GM12878 (cell line): ENCODE data around the gene OSBPL3. TPM values are rescaled to one million over a fixed set of nuclear protein-coding genes. Genes with fewer than 3 reads are reported as not detected.

Source experiments
- BCLAF1 ChIP-seq: fragments of 450-650 bp; IDR thresholded peaks from 2 replicates; pipeline ENCODE4 v1.6.1; 2017; ENCODE audit warnings: antibody characterized with exemption, mild to moderate bottlenecking, moderate library complexity
- BMI1 ChIP-seq: fragments of 450-650 bp; IDR thresholded peaks from 2 replicates; pipeline ENCODE4 v1.6.1; 2016; ENCODE audit warnings: mild to moderate bottlenecking, moderate library complexity, borderline replicate concordance
- IKZF2 ChIP-seq, 2 experiments: fragments of 450-650 bp; IDR thresholded peaks; 2 replicates each; pipeline ENCODE4 v1.6.1; 2017; ENCODE audit warnings: mild to moderate bottlenecking in 2 of 2, moderate library complexity in 2 of 2
- IRF4 ChIP-seq: IDR thresholded peaks from 2 replicates; pipeline ENCODE4 v1.6.1; 2011; ENCODE audit warnings: low read depth, low read length
- NBN ChIP-seq: fragments of 450-650 bp; IDR thresholded peaks from 2 replicates; pipeline ENCODE4 v1.6.1; 2016
- NR2C1 ChIP-seq: fragments of 450-650 bp; IDR thresholded peaks from 2 replicates; pipeline ENCODE4 v1.6.1; 2017; ENCODE audit warnings: antibody characterized with exemption, mild to moderate bottlenecking, moderate library complexity
- NR2C2 ChIP-seq: IDR thresholded peaks from 2 replicates; pipeline ENCODE4 v1.6.1; 2011; ENCODE audit warnings: borderline replicate concordance, low read depth; ENCODE audit not compliant: control insufficient read depth, insufficient read length
- RAD21 ChIP-seq: IDR thresholded peaks from 2 replicates; pipeline ENCODE4 v1.6.1; 2011; ENCODE audit warnings: mild to moderate bottlenecking, low read depth, low read length, moderate library complexity; ENCODE audit not compliant: insufficient read depth
- RAD51 ChIP-seq: fragments of 450-650 bp; IDR thresholded peaks from 2 replicates; pipeline ENCODE4 v1.6.1; 2016; ENCODE audit warnings: moderate library complexity, mild to moderate bottlenecking, inconsistent platforms
- RB1 ChIP-seq: fragments of 450-650 bp; formaldehyde crosslinking; IDR thresholded peaks from 2 replicates; pipeline ENCODE4 v1.6.1; 2017; ENCODE audit warnings: mild to moderate bottlenecking, borderline replicate concordance
- RCOR1 ChIP-seq: conservative IDR thresholded peaks from 2 replicates; pipeline ENCODE4 v1.6.1; 2012; ENCODE audit warnings: low read depth, low read length, improper control_type of control experiment
- SMAD1 ChIP-seq: fragments of 450-650 bp; IDR thresholded peaks from 2 replicates; pipeline ENCODE4 v1.6.1; 2018; ENCODE audit warnings: mild to moderate bottlenecking, low read depth; ENCODE audit not compliant: partially characterized antibody
- STAT3 ChIP-seq: IDR thresholded peaks from 2 replicates; pipeline ENCODE4 v1.6.1; 2011; ENCODE audit warnings: low read depth, low read length, improper control_type of control experiment
- USF2 ChIP-seq: IDR thresholded peaks from 2 replicates; pipeline ENCODE4 v1.6.1; 2011; ENCODE audit warnings: low read depth, low read length, improper control_type of control experiment, borderline replicate concordance
- YY1 ChIP-seq: IDR thresholded peaks from 2 replicates; pipeline ENCODE4 v1.6.1; 2011; ENCODE audit warnings: low read depth, mild to moderate bottlenecking, low read length
- ZNF274 ChIP-seq: IDR thresholded peaks from one replicate; pipeline ENCODE4 v1.8.0; 2011; ENCODE audit not compliant: insufficient read length, insufficient read depth
- polyA plus RNA-seq, 11 experiments: library from polyadenylated mRNA; depleted of rRNA in 4 of 11; unstranded in 6 of 11; stranded (reverse) in 5 of 11; fragments of >200 nt; fragmentation: Nextera tagmentation in 4 of 11; fragmentation: Illumina TruSeq in 1 of 11; extraction: Ambion mirVana in 4 of 11; extraction: Trizol in 1 of 11; gene quantifications; 1 replicate in 1 of 11; 2 replicates in 10 of 11; pipeline versions ENCODE4 v1.2.1 to v1.2.3, GENCODE V29; 2011 to 2016; ENCODE audit warnings: inconsistent platforms in 2 of 11, missing spikeins in 2 of 11, low read depth in 1 of 11
- total RNA-seq, 4 experiments: library from RNA; depleted of rRNA in 3 of 4; stranded (reverse); fragments of >200 nt in 3 of 4; fragmentation: Illumina TruSeq in 1 of 4; extraction: Trizol in 1 of 4; gene quantifications; 2 replicates each; pipeline versions ENCODE4 v1.2.1 to v1.2.3, GENCODE V29; 2013 to 2021

The OSBPL3 gene
- total and polyA plus RNA-seq, 10 of the 15 experiments (the other 5 are each of a cell fraction or from before 2014, with no cell fraction given), result 6.1 to 46.6 (median 27.0) TPM

GRCh38 chr7:24899905-24900304 is 80.1 kb downstream of the OSBPL3 start (continued):
- peak; percentile 84 for TF ChIP-seq BMI1
- peak; percentile 70; the same call in 1 of the 2 replicates for TF ChIP-seq NBN
- TF ChIP-seq SMAD1, result no peak
- peak; percentile 62; the same call in 1 of the 2 replicates for TF ChIP-seq RCOR1
- TF ChIP-seq BCLAF1, result no peak
- TF ChIP-seq IRF4, result peak; percentile 89
- no peak for TF ChIP-seq YY1
- TF ChIP-seq NR2C2, result no peak
- peak; percentile 74 for TF ChIP-seq RAD51
- TF ChIP-seq NR2C1, result no peak
- no peak for TF ChIP-seq RB1
- TF ChIP-seq ZNF274, result no peak
- no peak for TF ChIP-seq STAT3
- no peak for TF ChIP-seq USF2
- TF ChIP-seq IKZF2 (IDR thresholded peaks at IDR 0.05), result peak; percentile 97
- 0 out of 2 replicates have a peak, but pooled peaks have one; percentile 6 for TF ChIP-seq RAD21
